Small intestine (tissue), 7 donors: ENCODE measurements around the gene WBP2NL. TPM values are rescaled to one million over a fixed set of nuclear protein-coding genes. Genes with fewer than 3 reads are reported as not detected.
A peak's percentile ranks its signal among the peaks of the same experiment; 100 is the strongest.

Experiments
- DNase-seq, 2 donors: peaks; one replicate each; pipeline versions ENCODE4 v3.0.0 to v3.0.0-alpha.2; 2013
- FAIRE-seq: peaks from 2 replicates; lab custom pipeline; 2012; peaks lifted over from hg19 to GRCh38; lab: Jason Lieb, UNC
- H3K27ac ChIP-seq, 3 donors: one replicate each; pipeline ENCODE4 v1.5.1; 2013; ENCODE audit warnings: low read length in 2 of 3, mild to moderate bottlenecking in 2 of 3, control low read depth in 1 of 3, inconsistent platforms in 1 of 3, low read depth in 1 of 3, moderate library complexity in 1 of 3
- H3K27me3 ChIP-seq, 3 donors: one replicate each; pipeline ENCODE4 v1.6.1; 2013; ENCODE audit warnings: low read length in 3 of 3, inconsistent platforms in 1 of 3; ENCODE audit not compliant: control insufficient read depth in 3 of 3, insufficient read depth in 3 of 3
- H3K36me3 ChIP-seq, 3 donors: one replicate each; pipeline ENCODE4 v1.6.1; 2013; ENCODE audit warnings: low read length in 3 of 3, inconsistent platforms in 1 of 3, low read depth in 1 of 3, mild to moderate bottlenecking in 1 of 3, moderate library complexity in 1 of 3; ENCODE audit not compliant: control insufficient read depth in 3 of 3, insufficient read depth in 2 of 3
- H3K4me1 ChIP-seq, 3 donors: one replicate each; pipeline ENCODE4 v1.6.1; 2013; ENCODE audit warnings: low read length in 2 of 3, inconsistent platforms in 1 of 3, low read depth in 1 of 3, mild to moderate bottlenecking in 1 of 3, moderate library complexity in 1 of 3; ENCODE audit not compliant: control insufficient read depth in 3 of 3, insufficient read depth in 2 of 3
- H3K4me3 ChIP-seq, 3 donors: one replicate each; pipeline ENCODE4 v1.5.1; 2013; ENCODE audit warnings: low read length in 3 of 3, control low read depth in 1 of 3, inconsistent platforms in 1 of 3, low read depth in 1 of 3, mild to moderate bottlenecking in 1 of 3, moderate library complexity in 1 of 3
- H3K9me3 ChIP-seq, 2 donors: one replicate each; pipeline ENCODE4 v1.6.1; 2013; ENCODE audit warnings: low read depth in 1 of 2, low read length in 1 of 2; ENCODE audit not compliant: control insufficient read depth in 2 of 2, insufficient read depth in 1 of 2
- WGBS, 3 donors: extraction: QIAGEN DNeasy Blood & Tissue Kit; methylation state at CpG; one replicate each; pipeline ENCODE4 v1.1.7; 2013; 5-methylcytosine and 5-hydroxymethylcytosine counted together
- polyA plus RNA-seq, 4 donors: library from polyadenylated mRNA; stranded (reverse) in 3 of 4; unstranded in 1 of 4; fragments of 200-250 nt in 3 of 4; fragments of 120-200 nt in 1 of 4; gene quantifications; one replicate each; pipeline versions ENCODE4 v1.2.1 to v1.2.3, GENCODE V29; 2013
- donor health status: healthy with polysubstance abuse.
- donor health status: control.
- donor health status: control.
- donor health status: Bipolar disorder and iron deficiency.
- donor health status: healthy.

The WBP2NL gene
- polyA plus RNA-seq, 4 donors, result 0.52 to 2.2 (median 1.5) TPM

DNA sequence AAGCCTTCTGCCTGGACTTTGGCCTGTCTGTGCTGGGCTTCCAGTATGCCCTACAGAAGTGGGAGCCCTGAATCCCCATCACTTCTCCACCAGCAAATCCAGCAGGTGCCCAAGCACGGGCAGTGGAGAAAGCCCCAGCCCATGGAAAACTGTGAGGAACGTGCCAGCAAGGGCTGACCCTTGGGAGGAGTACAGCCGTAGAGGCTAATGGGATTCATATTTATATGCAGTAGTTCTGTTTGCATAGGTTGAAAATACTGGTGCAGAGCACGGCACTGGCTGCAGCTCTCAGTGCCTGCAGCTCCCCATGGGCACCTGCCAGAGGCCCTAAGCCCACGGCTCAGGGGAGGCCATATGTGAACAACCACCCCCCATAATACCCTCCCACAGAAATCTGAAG lies 61.9 kb downstream of the WBP2NL start:
- H3K4me1 ChIP-seq, result peaks cover 0 to 3% (median 2%) of the 10 kb centered on the region in 3 donors
- peaks cover 8 to 46% (median 21%) of the 10 kb centered on the region in 3 donors for H3K36me3 ChIP-seq
- no peak overlapping the region for H3K4me3 ChIP-seq
- 85 to 95% (median 93%) methylated on average over 5 of the region's 5 CpGs for WGBS, 3 donors
- H3K27ac ChIP-seq, result no peak overlapping the region
- FAIRE-seq (no peak), DNase-seq (no peak)
- peaks cover 0 to 6% of the 10 kb centered on the region in 2 donors for H3K9me3 ChIP-seq
- no peaks in the 10 kb centered on the region for H3K27me3 ChIP-seq

GRCh38 chr22:42061041-42061440 lies 62.5 kb downstream of the WBP2NL start:
- H3K27me3 ChIP-seq, result no peaks in the 10 kb centered on the region
- DNase-seq (no peak), FAIRE-seq (no peak)
- H3K27ac ChIP-seq, result no peak overlapping the region
- H3K4me3 ChIP-seq, result no peak overlapping the region
- H3K9me3 ChIP-seq, result peaks cover 0 to 6% of the 10 kb centered on the region in 2 donors
- H3K4me1 ChIP-seq, result peaks cover 0 to 3% (median 2%) of the 10 kb centered on the region in 3 donors
- WGBS, 3 donors, result 93 to 99% (median 99%) methylated on average over 7 of the region's 7 CpGs
- peaks cover 8 to 52% (median 21%) of the 10 kb centered on the region in 3 donors for H3K36me3 ChIP-seq

DNA sequence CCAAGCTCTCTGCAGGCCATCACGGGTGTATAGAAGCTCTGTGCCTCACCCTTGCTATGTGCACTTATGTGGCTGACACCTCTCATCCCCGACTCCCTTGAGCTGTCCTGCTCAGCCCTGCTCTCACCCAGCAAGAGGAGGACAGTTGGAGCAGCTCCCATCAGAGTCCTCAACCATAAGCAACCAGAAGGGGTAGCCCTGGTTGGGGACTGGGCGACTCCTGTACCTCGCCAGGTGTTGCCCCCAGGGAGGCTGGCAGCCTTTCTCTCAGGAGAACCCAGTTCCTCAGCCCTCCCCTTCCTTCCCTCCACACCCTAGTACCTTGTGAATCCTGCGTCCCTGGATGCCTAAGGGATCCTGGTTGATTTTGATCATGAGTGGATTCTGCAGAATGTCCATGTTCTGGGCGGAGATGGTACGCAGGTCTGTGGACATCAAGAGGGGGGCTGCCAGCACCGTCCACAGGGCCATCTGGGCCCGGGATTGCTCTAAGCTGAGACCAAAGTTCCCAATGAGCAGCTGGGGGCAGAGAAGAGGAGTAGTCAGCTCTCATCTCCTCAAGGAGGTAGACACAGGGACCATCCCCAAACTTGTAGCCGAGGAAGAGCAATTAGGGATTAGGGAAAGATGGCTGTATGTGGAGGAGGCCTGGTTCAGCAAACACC lies 64.0 kb downstream of the WBP2NL start:
- FAIRE-seq (no peak), DNase-seq (no peak)
- Histone ChIP-seq H3K4me1 (peaks cover 0 to 3% (median 2%) of the 10 kb centered on the region in 3 donors), H3K36me3 (peaks cover 8 to 68% (median 27%) of the 10 kb centered on the region in 3 donors), H3K4me3 (no peak overlapping the region), H3K27ac (no peak overlapping the region), H3K9me3 (peaks cover 0 to 3% of the 10 kb centered on the region in 2 donors), H3K27me3 (no peaks in the 10 kb centered on the region)
- 89 to 95% (median 94%) methylated on average over 10 of the region's 10 CpGs for WGBS, 3 donors

GRCh38 chr22:42064629-42065028 lies 66.0 kb downstream of the WBP2NL start:
- peaks cover 0 to 4% (median 2%) of the 10 kb centered on the region in 3 donors for H3K4me1 ChIP-seq
- H3K36me3 ChIP-seq, result peaks cover 4 to 72% (median 23%) of the 10 kb centered on the region in 3 donors
- peak; percentile 52 to 80 for DNase-seq
- H3K27ac ChIP-seq, result peak overlapping the region in 1 of 3 donors; percentile 29
- H3K9me3 ChIP-seq, result no peaks in the 10 kb centered on the region
- no peak overlapping the region for H3K4me3 ChIP-seq
- H3K27me3 ChIP-seq, result no peaks in the 10 kb centered on the region
- WGBS, 3 donors, result 12 to 70% (median 21%) methylated on average over 1 of the region's 1 CpG
- FAIRE-seq, result no peak

DNA sequence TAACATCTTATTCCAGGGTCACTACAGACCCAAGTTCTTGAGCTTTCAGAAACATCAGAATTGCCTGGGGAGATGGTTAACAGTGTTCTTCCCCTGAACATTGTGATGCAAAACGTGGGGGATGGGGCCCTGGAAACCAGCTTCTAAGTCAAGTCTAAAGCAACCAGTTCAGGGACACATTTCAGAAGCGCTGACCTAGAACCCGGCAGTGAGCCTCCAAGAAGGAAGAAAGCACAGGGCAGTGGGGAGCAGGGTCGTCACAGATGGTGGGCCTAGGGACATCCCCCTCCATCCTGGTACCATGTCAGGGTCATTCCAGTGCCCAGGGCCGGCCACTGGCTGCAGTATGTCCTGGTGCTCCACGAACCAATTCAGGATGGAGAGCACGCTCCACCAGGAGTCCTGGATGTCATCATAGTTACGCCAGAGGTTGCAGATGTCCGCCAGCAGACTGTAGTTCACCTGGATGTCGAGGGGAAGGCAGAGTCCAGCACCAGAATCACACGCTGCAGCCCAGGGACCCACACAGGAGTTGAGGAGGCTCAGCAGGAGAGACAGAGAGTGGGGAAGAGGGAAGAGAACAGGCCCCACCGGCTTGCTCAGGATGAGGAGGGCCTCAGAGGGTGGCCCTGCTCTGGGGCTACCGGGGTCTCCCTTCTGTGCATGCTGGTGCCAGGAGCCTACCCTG lies 67.0 kb downstream of the WBP2NL start:
- FAIRE-seq (no peak), DNase-seq (no peak)
- H3K27me3 ChIP-seq, result no peaks in the 10 kb centered on the region
- no peak overlapping the region for H3K4me3 ChIP-seq
- H3K36me3 ChIP-seq, result peaks cover 4 to 63% (median 17%) of the 10 kb centered on the region in 3 donors
- 88 to 90% (median 89%) methylated on average over 12 to 13 of the region's 13 CpGs for WGBS, 3 donors
- H3K4me1 ChIP-seq, result peaks cover 0 to 10% (median 5%) of the 10 kb centered on the region in 3 donors
- no peak overlapping the region for H3K27ac ChIP-seq
- no peaks in the 10 kb centered on the region for H3K9me3 ChIP-seq

DNA sequence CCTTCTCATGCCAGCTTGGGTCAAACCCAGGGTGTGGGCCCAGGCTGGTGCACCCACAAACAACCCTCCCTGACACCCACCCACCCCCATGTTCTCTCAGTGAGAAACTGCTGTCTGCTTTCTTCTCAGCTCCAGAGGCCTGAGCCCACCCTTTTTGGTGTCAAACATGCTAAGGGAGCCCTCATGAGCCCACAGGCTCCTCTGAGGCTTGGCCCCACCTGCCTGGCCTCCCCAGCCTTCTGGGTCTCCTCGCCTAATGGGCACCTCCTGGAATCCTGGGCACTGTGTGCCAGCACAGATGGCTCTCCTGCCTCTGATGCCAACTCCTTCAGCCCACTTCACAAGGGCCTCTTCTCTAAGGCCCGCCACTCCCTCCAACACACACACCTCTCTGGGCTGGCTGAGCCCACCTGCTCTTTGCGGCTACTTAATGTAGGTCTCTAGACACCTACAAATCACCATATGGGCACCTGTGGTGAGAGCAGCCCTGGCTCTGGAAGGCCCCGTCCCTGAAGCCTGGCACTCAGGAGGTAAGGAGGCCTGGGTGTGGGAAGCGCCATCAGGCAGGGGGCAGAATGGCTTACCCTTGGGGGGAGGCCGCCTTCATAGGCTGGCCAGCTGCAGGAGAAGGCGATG lies 67.7 kb downstream of the WBP2NL start:
- 96 to 98% (median 97%) methylated on average over 7 of the region's 7 CpGs for WGBS, 3 donors
- peaks cover 3 to 56% (median 14%) of the 10 kb centered on the region in 3 donors for H3K36me3 ChIP-seq
- no peak for FAIRE-seq

GRCh38 chr22:42066937-42067336 lies 68.3 kb downstream of the WBP2NL start:
- Histone ChIP-seq H3K4me3 (no peak overlapping the region), H3K36me3 (peaks cover 0 to 52% (median 12%) of the 10 kb centered on the region in 3 donors), H3K4me1 (peaks cover 0 to 20% (median 5%) of the 10 kb centered on the region in 3 donors), H3K27ac (no peak overlapping the region), H3K27me3 (no peaks in the 10 kb centered on the region), H3K9me3 (no peaks in the 10 kb centered on the region)
- whole genome bisulfite sequencing, 3 donors, result 94 to 98% (median 97%) methylated on average over 10 of the region's 10 CpGs
- FAIRE-seq (no peak), DNase-seq (no peak)

More for the DNA sequence above, 67.7 kb downstream of the WBP2NL start:
- H3K9me3 ChIP-seq, result no peaks in the 10 kb centered on the region
- peaks cover 0 to 13% (median 5%) of the 10 kb centered on the region in 3 donors for H3K4me1 ChIP-seq
- no peak for DNase-seq
- H3K27me3 ChIP-seq, result no peaks in the 10 kb centered on the region
- H3K4me3 ChIP-seq, result no peak overlapping the region
- no peak overlapping the region for H3K27ac ChIP-seq

- FAIRE-seq, result no peak
- no peaks in the 10 kb centered on the region for H3K9me3 ChIP-seq
- no peak for DNase-seq
- 90 to 95% (median 95%) methylated on average over 14 of the region's 14 CpGs for WGBS, 3 donors
- H3K4me1 ChIP-seq, result peaks cover 0 to 20% (median 5%) of the 10 kb centered on the region in 3 donors
- no peak overlapping the region for H3K4me3 ChIP-seq
- peaks cover 0 to 43% (median 10%) of the 10 kb centered on the region in 3 donors for H3K36me3 ChIP-seq
- no peaks in the 10 kb centered on the region for H3K27me3 ChIP-seq
- H3K27ac ChIP-seq, result no peak overlapping the region
Measured at GRCh38 chr22:42067671-42068251, 69.2 kb downstream of the WBP2NL start.
